Progenitor cell of endocrine pancreas (in vitro differentiated cells): Measurements from ENCODE around the gene ATP6V1F. TPM values are rescaled to one million over a fixed set of nuclear protein-coding genes. Genes with fewer than 3 reads are reported as not detected.

Source experiments
- DNase-seq: peaks from one replicate; pipeline ENCODE4 v3.0.0; 2021; ENCODE audit warnings: low spot score; ENCODE audit not compliant: unreplicated experiment
- H3K27ac Mint-ChIP-seq: 2 replicates; pipeline ENCODE4 v1.8.0; 2021; ENCODE audit warnings: mild to moderate bottlenecking, moderate library complexity, mixed read lengths
- H3K27me3 Mint-ChIP-seq: 2 replicates; pipeline ENCODE4 v1.8.0; 2021; ENCODE audit warnings: mixed read lengths
- H3K36me3 Mint-ChIP-seq: 2 replicates; pipeline ENCODE4 v1.8.0; 2022; ENCODE audit warnings: mixed read lengths; ENCODE audit not compliant: insufficient read depth
- H3K4me1 Mint-ChIP-seq: 2 replicates; pipeline ENCODE4 v1.8.0; 2021; ENCODE audit warnings: low read depth, mixed read lengths
- H3K4me3 Mint-ChIP-seq: 2 replicates; pipeline ENCODE4 v1.8.0; 2021; ENCODE audit warnings: low read depth, mild to moderate bottlenecking, moderate library complexity, mixed read lengths
- H3K9me3 Mint-ChIP-seq: 2 replicates; pipeline ENCODE4 v1.8.0; 2021; ENCODE audit warnings: low read depth, mixed read lengths
- total RNA-seq: library from RNA; stranded (reverse); gene quantifications from 2 replicates; pipeline ENCODE4 v1.2.1, GENCODE V29; 2021
- TF ChIP-seq, protein P1 (sequence below): fragments of 200-600 bp; sonication (generic); IDR thresholded peaks from one replicate; pipeline ENCODE4 v1.5.0; 2021; ENCODE audit warnings: antibody characterized with exemption, mild to moderate bottlenecking; ENCODE audit not compliant: unreplicated experiment

Gene ATP6V1F
- total RNA-seq, 1 donor from 2014 or later = 119 TPM

- Mint-ChIP-seq H3K27me3 (peaks cover 32% of the 10 kb centered on the region), H3K36me3 (no peaks in the 10 kb centered on the region), H3K4me1 (peaks cover 11% of the 10 kb centered on the region), H3K27ac (no peak overlapping the region), H3K9me3 (no peaks in the 10 kb centered on the region), H3K4me3 (no peak overlapping the region)
- no peak for DNase-seq
- TF ChIP-seq, protein P1, sequence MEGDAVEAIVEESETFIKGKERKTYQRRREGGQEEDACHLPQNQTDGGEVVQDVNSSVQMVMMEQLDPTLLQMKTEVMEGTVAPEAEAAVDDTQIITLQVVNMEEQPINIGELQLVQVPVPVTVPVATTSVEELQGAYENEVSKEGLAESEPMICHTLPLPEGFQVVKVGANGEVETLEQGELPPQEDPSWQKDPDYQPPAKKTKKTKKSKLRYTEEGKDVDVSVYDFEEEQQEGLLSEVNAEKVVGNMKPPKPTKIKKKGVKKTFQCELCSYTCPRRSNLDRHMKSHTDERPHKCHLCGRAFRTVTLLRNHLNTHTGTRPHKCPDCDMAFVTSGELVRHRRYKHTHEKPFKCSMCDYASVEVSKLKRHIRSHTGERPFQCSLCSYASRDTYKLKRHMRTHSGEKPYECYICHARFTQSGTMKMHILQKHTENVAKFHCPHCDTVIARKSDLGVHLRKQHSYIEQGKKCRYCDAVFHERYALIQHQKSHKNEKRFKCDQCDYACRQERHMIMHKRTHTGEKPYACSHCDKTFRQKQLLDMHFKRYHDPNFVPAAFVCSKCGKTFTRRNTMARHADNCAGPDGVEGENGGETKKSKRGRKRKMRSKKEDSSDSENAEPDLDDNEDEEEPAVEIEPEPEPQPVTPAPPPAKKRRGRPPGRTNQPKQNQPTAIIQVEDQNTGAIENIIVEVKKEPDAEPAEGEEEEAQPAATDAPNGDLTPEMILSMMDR = no peak
Observed at GRCh38 chr7:128826512-128826911, 36.1 kb upstream of the ATP6V1F start.

- no peak overlapping the region for H3K27ac Mint-ChIP-seq
- TF ChIP-seq, protein P1 = no peak
- no peak overlapping the region for H3K4me3 Mint-ChIP-seq
- no peaks in the 10 kb centered on the region for H3K9me3 Mint-ChIP-seq
- no peaks in the 10 kb centered on the region for H3K36me3 Mint-ChIP-seq
- H3K27me3 Mint-ChIP-seq = peaks cover 35% of the 10 kb centered on the region
- peaks cover 13% of the 10 kb centered on the region for H3K4me1 Mint-ChIP-seq
- no peak for DNase-seq
Observed at GRCh38 chr7:128826916-128827247, 35.8 kb upstream of the ATP6V1F start.

DNA sequence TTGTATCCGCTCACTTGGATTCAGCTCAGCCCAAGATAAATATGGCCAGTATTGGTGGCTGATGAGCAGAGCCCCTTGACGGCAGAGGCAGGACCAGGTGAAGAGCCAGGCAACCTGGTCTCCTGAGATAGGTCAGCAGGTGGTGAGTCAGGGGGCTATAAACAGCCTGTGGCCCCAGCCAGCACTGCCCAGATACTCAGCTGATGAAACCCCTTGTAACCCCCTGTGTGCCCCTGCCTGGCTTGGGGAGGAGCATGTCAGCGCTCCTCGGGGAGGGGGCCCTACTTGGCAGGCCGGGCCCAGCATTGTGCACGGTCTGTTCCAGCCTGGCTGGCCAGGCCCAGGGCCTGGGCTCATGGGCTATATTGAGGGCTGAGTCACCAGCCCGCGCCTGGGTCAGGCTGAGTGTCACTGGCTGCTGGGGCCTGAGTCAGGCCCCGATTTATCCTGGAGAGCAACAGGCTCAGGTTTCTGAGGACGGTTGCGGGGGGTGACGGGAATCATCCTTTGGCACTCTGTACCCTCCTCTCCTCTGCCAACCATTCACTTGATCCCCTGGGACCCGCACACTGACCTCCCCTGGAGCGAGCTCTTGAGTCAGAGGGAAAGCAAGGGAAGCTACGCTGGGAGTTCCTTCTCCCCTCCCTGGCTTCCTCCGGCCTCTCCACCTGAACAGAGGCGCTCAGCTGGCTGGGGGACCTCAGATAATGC, 35.3 kb upstream of the ATP6V1F start:
- Mint-ChIP-seq H3K4me3 (no peak overlapping the region), H3K4me1 (peaks cover 13% of the 10 kb centered on the region), H3K9me3 (no peaks in the 10 kb centered on the region), H3K36me3 (no peaks in the 10 kb centered on the region), H3K27me3 (peaks cover 38% of the 10 kb centered on the region), H3K27ac (peak overlapping the region; percentile 73)
- DNase-seq = no peak
- TF ChIP-seq, protein P1 = no peak

DNA sequence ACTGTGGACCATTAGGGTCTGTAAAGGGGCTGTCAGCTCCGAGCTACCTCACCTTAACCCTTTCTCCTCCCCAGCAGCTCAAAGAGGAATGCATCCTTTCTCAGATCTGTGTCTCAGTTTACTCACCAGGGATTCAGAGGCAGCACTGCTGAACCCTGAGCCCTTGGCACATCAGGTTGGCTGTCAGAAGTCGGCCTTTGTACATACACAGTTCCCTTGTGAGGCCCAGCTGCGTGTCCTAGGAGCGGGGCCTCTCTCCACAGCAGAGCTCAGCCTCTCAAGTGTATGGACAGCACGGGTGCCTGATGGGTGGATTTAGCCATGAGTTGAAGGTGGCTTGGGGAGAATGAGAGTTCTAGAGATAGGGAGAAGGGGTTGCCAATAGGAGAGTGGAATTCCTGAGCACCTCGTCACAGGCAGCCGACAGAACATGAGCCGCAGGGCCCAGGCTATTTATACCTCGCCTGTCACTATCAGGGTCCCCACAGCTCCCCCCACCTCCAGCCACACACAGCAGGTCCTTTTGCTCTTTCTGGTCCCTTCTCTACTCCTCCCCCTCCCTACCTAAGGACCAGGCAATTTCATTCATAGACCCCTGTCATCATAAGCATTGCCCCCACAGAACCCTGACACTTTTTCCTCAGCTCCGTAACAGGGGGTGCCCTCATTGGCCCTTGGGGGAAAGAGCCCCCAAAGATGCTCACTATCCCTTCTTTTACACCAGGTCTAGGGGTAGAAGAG, 34.5 kb upstream of the ATP6V1F start:
- DNase-seq = no peak

More for the DNA sequence above, 34.5 kb upstream of the ATP6V1F start:
- H3K4me3 Mint-ChIP-seq = no peak overlapping the region
- H3K4me1 Mint-ChIP-seq = peaks cover 15% of the 10 kb centered on the region
- no peaks in the 10 kb centered on the region for H3K36me3 Mint-ChIP-seq
- peaks cover 41% of the 10 kb centered on the region for H3K27me3 Mint-ChIP-seq
- TF ChIP-seq, protein P1 = no peak
- no peaks in the 10 kb centered on the region for H3K9me3 Mint-ChIP-seq
- H3K27ac Mint-ChIP-seq = peak overlapping the region; percentile 73
